Measurements from ENCODE around the gene ZNF80.

ZNF80 gene

DNA sequence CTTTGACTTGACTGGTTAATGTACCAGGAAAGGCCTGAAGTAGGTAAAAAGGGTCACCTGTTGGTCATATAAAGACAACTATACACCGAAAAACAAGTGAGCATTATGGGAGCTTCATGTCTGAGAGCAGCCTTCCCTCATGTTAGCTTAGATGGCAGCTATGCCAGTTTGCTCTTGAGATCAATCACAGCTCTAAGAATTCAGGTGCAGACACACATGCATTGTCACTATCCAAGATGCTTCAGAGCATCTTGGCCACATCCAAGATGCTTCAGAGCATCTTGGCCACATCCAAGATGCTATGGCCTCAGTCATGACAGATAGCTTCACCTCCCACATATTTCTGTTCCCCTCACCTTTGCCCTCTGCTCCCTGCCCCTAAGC, 15.5 kb downstream of the ZNF80 start:
- no peak for DNase-seq (ENCODE audit: low read depth, low spot score)
- H3K4me3 ChIP-seq (ENCODE audit: low read length), result no peak overlapping the region

- no peak overlapping the region for H3K4me3 ChIP-seq (ENCODE audit: low read length)
- no peak for DNase-seq (ENCODE audit: low read depth, low spot score)
Measured at GRCh38 chr3:114221165-114221880, 16.1 kb downstream of the ZNF80 start.

DNA sequence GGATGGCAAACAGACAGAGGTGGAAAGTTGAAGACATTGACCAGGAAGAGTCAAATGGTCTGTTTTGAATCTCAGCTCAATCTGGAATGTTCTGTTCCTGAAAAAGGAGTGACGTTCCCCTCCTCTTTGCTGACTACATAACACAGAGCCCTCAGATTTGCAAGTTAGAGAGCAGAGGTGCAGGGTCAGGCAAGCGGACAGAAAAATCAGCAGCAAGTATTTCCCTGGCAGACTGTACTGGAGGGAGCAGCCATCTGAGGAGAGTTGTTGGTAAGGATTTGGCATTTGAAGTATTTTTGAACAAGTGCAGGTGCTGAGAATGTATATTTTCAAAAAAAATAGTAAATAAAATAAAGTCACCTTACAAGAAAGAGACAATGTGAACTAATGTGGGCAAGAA, 17.6 kb downstream of the ZNF80 start:
- no peak for DNase-seq (ENCODE audit: low read depth, low spot score)
- no peak overlapping the region for H3K4me3 ChIP-seq (ENCODE audit: low read length)

DNA sequence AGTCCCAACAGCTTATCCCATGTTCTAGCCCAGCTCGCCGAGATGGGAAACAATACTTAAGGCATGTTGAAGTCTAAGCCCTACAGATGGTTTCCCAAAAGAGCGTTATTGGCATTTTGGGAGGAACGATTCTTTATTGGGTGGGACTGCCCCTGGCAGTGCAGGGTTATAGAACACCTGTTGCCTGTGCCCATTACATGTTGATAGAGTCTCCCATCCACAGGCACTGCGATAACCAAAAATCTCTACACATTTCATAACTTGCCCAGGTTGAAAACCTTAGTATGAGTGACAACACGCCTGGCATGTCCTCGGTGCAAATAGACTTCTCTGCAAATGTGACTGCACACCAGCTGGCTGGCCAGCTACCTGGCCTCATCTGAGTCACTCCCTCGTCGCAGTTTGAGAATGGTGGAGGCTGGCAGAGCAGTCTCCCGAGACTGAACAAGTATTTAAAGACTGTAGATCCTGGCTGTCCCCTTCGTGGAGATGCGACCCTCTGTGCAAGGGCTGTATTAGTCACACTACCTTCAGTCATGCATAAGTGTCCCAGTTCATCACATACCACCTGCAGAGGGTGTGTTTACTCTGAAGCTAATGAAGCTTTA, 18.7 kb downstream of the ZNF80 start:
- no peak for DNase-seq (ENCODE audit: low read depth, low spot score)
- H3K4me3 ChIP-seq (ENCODE audit: low read length), result no peak overlapping the region

DNA sequence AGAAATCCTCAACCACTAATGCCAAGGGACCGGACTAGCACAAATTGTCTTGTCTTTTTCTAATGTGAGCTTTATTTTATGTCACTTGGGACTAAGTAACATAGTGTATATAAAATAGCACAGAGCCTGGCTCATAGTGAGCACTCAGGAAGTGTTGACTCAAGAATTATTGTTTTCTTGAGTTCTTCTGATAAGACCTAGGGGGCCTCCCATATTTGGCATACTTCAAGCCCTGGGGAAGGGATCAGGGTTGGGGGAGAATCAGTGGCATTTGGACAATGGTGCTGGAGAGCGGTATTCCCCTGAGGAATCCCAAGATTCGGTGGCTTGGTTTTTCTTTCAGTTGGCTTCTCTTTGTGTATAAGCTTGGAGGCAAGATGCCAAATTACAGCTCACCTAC, 19.4 kb downstream of the ZNF80 start:
- no peak for DNase-seq (ENCODE audit: low read depth, low spot score)

GRCh38 chr3:114217266-114217665, 20.1 kb downstream of the ZNF80 start:
- no peak for DNase-seq (ENCODE audit: low read depth, low spot score)
- H3K4me3 ChIP-seq (ENCODE audit: low read length), result no peak overlapping the region

More for the DNA sequence above, 19.4 kb downstream of the ZNF80 start:
- no peak overlapping the region for H3K4me3 ChIP-seq (ENCODE audit: low read length)

- DNase-seq (ENCODE audit: low read depth, low spot score), result no peak
- no peak overlapping the region for H3K4me3 ChIP-seq (ENCODE audit: low read length)
Measured at GRCh38 chr3:114216186-114216970, 21.0 kb downstream of the ZNF80 start.

GRCh38 chr3:114214542-114215341, 22.6 kb downstream of the ZNF80 start:
- H3K4me3 ChIP-seq (ENCODE audit: low read length), result no peak overlapping the region
- DNase-seq (ENCODE audit: low read depth, low spot score), result peak; percentile 24

- H3K4me3 ChIP-seq (ENCODE audit: low read length), result no peak overlapping the region
- peak; percentile 30 for DNase-seq (ENCODE audit: low read depth, low spot score)
Measured at GRCh38 chr3:114213627-114214541, 23.5 kb downstream of the ZNF80 start.

- no peak overlapping the region for H3K4me3 ChIP-seq (ENCODE audit: low read length)
- no peak for DNase-seq (ENCODE audit: low read depth, low spot score)
Measured at GRCh38 chr3:114213292-114213626, 24.1 kb downstream of the ZNF80 start.

DNA sequence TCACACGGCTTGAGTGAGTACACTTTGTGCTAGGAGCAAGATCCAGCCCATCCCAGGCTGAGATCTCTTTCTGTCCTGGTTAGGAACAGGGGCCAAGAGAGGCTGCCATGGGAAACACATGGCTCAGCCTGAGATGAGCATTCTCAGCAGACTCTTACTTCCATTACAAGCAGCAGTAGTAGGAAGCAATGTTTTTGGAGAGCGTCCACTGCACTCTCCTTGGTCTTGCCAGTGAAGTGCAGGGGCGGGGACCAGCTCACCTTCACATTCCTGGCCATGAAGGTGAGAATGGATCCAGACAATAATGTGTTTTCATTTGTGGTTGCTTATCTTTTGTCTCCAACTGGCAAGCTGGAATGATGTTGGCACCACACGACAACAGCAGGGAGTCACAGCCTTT, 24.7 kb downstream of the ZNF80 start:
- no peak overlapping the region for H3K4me3 ChIP-seq (ENCODE audit: low read length)
- DNase-seq (ENCODE audit: low read depth, low spot score), result no peak

GRCh38 chr3:114207768-114208167, 29.6 kb downstream of the ZNF80 start:
- no peak overlapping the region for H3K4me3 ChIP-seq (ENCODE audit: low read length)
- DNase-seq (ENCODE audit: low read depth, low spot score), result no peak

DNA sequence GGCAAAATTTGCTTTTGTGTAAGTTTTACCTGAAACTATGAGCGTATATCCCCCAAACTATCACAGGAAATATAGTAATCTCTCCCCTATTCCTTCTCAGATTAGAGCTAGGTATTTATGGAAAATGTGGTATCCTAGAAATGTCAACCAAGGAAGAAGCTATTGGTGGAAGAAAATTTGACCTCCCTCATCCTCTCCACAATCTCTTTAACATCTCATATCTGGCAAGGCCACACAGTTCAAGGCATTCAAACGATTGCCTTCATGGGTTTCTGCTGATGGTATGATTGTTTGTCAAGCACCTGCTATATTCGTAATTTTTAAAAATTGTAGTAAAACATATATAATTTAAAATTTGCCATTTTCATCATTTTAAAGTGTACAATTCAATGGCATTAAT, 31.0 kb downstream of the ZNF80 start:
- H3K4me3 ChIP-seq (ENCODE audit: low read length), result no peak overlapping the region
- DNase-seq (ENCODE audit: low read depth, low spot score), result no peak

DNA sequence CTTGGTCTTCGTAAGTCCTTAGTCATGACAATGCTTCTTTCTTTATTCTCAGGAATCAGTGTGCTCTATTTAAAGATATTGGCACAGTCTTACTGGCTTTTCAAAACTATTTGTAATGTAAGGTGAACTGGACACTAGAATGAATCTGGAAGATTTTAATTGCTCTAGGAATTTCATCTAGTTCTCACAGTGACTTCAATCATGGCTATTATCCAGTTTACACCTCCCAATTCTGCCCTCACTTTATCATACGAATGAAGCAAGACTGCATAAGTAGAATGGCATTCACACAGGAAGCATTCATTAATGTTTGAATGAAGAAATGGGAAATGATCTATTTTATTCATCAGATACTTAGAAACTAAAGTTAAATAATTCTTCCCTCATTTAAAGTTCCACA, 31.8 kb downstream of the ZNF80 start:
- no peak overlapping the region for H3K4me3 ChIP-seq (ENCODE audit: low read length)
- no peak for DNase-seq (ENCODE audit: low read depth, low spot score)

DNA sequence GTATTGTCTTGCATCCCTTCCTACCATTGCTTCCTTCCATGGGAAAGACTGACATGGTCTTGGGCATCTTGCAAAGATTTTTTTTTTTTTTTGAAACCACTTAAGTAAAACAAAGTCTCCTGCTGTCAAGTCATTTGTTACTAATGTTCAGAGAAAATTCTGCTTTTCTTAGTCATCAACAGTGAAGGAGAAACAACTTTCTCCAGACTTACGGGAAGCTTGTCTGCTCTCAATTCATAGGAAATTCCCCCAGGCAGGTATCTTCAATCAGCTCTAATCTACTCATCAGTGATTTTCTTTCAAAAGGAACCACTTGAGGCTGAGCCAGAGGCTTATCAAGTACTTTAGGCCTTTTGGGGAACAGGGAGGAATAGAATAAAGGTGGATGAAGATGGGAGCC, 42.6 kb downstream of the ZNF80 start:
- no peak overlapping the region for H3K4me3 ChIP-seq (ENCODE audit: low read length)
- no peak for DNase-seq (ENCODE audit: low read depth, low spot score)

DNA sequence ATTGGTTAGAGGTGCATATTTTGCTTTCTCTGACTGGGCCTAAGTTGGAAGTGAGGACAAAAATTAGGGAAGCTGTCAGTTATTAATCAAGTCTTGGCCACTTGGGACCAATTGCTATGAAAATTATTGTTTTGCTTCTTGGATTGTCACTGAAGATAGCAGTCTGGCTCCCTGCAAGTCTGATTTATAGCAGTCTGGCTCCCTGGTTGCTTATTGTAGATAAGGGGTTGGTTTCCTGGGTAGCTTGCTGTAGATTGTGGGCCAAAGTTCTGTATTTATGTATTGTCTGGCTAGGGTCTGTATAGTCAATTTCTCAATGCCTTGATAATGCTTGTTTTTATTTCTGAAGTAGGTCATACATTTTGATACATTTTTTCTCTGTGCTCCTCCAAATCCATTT, 45.2 kb downstream of the ZNF80 start:
- H3K4me3 ChIP-seq (ENCODE audit: low read length), result no peak overlapping the region
- DNase-seq (ENCODE audit: low read depth, low spot score), result no peak

- DNase-seq (ENCODE audit: low read depth, low spot score), result no peak
- H3K4me3 ChIP-seq (ENCODE audit: low read length), result no peak overlapping the region
Measured at GRCh38 chr3:114186501-114186900, 50.9 kb downstream of the ZNF80 start.
